Spleen (tissue), 11 donors: ENCODE results near the gene LSAMP. TPM values are rescaled to one million over a fixed set of nuclear protein-coding genes. Genes with fewer than 3 reads are reported as not detected.

Source experiments
- DNase-seq: peaks from one replicate; pipeline ENCODE4 v3.0.0-alpha.2; 2020
- H3K27ac ChIP-seq, 8 donors: fragments of 200-600 bp; sonication (generic) in 7 of 8; 1 replicate in 4 of 8; 2 replicates in 4 of 8; pipeline versions ENCODE4 v1.5.0 to v1.8.0; 2016 to 2021; ENCODE audit warnings: inconsistent platforms in 4 of 8, mild to moderate bottlenecking in 4 of 8, moderate library complexity in 1 of 8
- H3K27me3 ChIP-seq, 7 donors: fragments of 200-600 bp; sonication (generic) in 6 of 7; replicated peaks in 1 of 7; 1 replicate in 4 of 7; 2 replicates in 3 of 7; pipeline versions ENCODE4 v1.5.0 to v1.8.0; 2016 to 2021; ENCODE audit warnings: inconsistent platforms in 3 of 7, mild to moderate bottlenecking in 1 of 7
- H3K36me3 ChIP-seq, 6 donors: fragments of 200-600 bp; sonication (generic) in 5 of 6; 1 replicate in 4 of 6; 2 replicates in 2 of 6; pipeline versions ENCODE4 v1.5.0 to v1.8.0; 2016 to 2021; ENCODE audit warnings: inconsistent platforms in 2 of 6
- H3K4me1 ChIP-seq, 6 donors: fragments of 200-600 bp; sonication (generic) in 5 of 6; 1 replicate in 3 of 6; 2 replicates in 3 of 6; pipeline versions ENCODE4 v1.5.0 to v1.8.0; 2016 to 2021; ENCODE audit warnings: inconsistent platforms in 3 of 6
- H3K4me3 ChIP-seq, 8 donors: fragments of 200-600 bp; sonication (generic) in 7 of 8; 1 replicate in 4 of 8; 2 replicates in 4 of 8; pipeline versions ENCODE4 v1.5.0 to v1.8.0; 2016 to 2021; ENCODE audit warnings: inconsistent platforms in 4 of 8, mild to moderate bottlenecking in 4 of 8, moderate library complexity in 2 of 8
- H3K9me3 ChIP-seq, 8 donors: fragments of 200-600 bp; sonication (generic) in 7 of 8; 1 replicate in 4 of 8; 2 replicates in 4 of 8; pipeline versions ENCODE4 v1.5.0 to v1.8.0; 2016 to 2021; ENCODE audit warnings: inconsistent platforms in 4 of 8
- POLR2A ChIP-seq, 3 donors: fragments of 450-650 bp; IDR thresholded peaks; one replicate each; pipeline ENCODE4 v1.5.1; 2017; ENCODE audit warnings: antibody characterized with exemption in 3 of 3, mild to moderate bottlenecking in 1 of 3
- POLR2AphosphoS5 ChIP-seq, 3 donors: sonication (generic); formaldehyde crosslinking; IDR thresholded peaks; one replicate each; pipeline ENCODE4 v1.5.1; 2017; ENCODE audit warnings: antibody characterized with exemption in 3 of 3
- WGBS, 5 donors: extraction: QIAGEN DNeasy Blood & Tissue Kit in 3 of 5; methylation state at CpG; one replicate each; pipeline versions ENCODE4 v1.1.5 to v1.1.7; 2013 to 2018; 5-methylcytosine and 5-hydroxymethylcytosine counted together
- intact Hi-C: fragments of 100-400 bp; cut with DNase I; formaldehyde crosslinking; loops from one replicate; pipeline ENCODE4 v1.15.0; 2023; ENCODE audit warnings: low total_unique reads
- polyA plus RNA-seq, 3 donors: library from polyadenylated mRNA; stranded (reverse); fragments of 200-250 nt; gene quantifications; one replicate each; pipeline ENCODE4 v1.2.1, GENCODE V29; 2013
- total RNA-seq, 7 donors: library from RNA; depleted of rRNA in 3 of 7; stranded (reverse); fragments of >200 nt in 3 of 7; fragmentation: NEBNext Ultra II Directional in 4 of 7; extraction: Animal tissue kit (Norgen Biotek cat#: 25700) in 4 of 7; gene quantifications; one replicate each; pipeline versions ENCODE4 v1.1.0 to v1.2.1, GENCODE V29; 2016 to 2021
- TF ChIP-seq, protein P1 (sequence below), 11 experiments: fragments of 200-600 bp in 7 of 11; fragments of 450-650 bp in 4 of 11; sonication (generic) in 4 of 11; IDR thresholded peaks in 8 of 11; conservative IDR thresholded peaks in 3 of 11; 1 replicate in 7 of 11; 2 replicates in 4 of 11; pipeline versions ENCODE4 v1.4.0 to v1.8.0; 2016 to 2021; ENCODE audit warnings: antibody characterized with exemption in 11 of 11, inconsistent platforms in 4 of 11, mild to moderate bottlenecking in 1 of 11
- donor health status: healthy with polysubstance abuse.
- donor health status: DM: no; HTN: no; CAD: no; lungs with moderate emphysema.
- donor health status: DM: no; HTN: no; CAD: no.
- donor health status: Bipolar disorder and iron deficiency.
- donor health status: healthy.
- donor health status: DM: no; HTN: no; CAD: no.
- donor health status: DM: yes; HTN: yes; CAD: no.

The LSAMP gene
- total and polyA plus RNA-seq, 10 donors: 0.45 to 6.8 (median 1.3) TPM

DNA sequence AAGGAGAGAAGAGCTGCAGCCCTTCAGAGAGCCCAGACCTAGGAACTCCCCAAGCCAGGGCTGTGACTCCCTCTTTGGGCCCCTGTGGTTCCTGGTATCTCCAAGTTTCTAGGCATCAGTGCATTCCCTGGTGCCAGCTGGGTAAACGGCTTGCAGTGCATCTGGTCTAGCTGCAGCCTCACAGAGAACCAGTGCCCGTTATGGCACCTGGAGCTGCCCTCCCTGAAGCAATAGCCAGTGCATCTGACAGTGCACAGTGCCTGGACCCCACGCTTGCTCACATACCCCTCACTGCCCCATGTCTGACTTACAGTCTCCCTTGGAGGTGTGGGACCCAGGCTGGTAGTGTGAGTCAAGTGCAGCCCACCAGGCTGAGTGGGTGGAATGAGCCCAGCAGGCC lies 52.1 kb downstream of the LSAMP start:
- Histone ChIP-seq H3K9me3 (peaks cover 0 to 28% (median 8%) of the 10 kb centered on the region in 8 donors), H3K4me1 (no peaks in the 10 kb centered on the region), H3K27me3 (no peaks in the 10 kb centered on the region), H3K4me3 (no peak overlapping the region), H3K27ac (no peak overlapping the region), H3K36me3 (no peaks in the 10 kb centered on the region)
- 56 to 97% (median 80%) methylated on average over 2 to 3 of the region's 3 CpGs for WGBS, 5 donors
- TF ChIP-seq POLR2AphosphoS5 (IDR thresholded peaks at IDR 0.05) (no peak), POLR2A (IDR thresholded peaks at IDR 0.05) (no peak)
- TF ChIP-seq, protein P1, sequence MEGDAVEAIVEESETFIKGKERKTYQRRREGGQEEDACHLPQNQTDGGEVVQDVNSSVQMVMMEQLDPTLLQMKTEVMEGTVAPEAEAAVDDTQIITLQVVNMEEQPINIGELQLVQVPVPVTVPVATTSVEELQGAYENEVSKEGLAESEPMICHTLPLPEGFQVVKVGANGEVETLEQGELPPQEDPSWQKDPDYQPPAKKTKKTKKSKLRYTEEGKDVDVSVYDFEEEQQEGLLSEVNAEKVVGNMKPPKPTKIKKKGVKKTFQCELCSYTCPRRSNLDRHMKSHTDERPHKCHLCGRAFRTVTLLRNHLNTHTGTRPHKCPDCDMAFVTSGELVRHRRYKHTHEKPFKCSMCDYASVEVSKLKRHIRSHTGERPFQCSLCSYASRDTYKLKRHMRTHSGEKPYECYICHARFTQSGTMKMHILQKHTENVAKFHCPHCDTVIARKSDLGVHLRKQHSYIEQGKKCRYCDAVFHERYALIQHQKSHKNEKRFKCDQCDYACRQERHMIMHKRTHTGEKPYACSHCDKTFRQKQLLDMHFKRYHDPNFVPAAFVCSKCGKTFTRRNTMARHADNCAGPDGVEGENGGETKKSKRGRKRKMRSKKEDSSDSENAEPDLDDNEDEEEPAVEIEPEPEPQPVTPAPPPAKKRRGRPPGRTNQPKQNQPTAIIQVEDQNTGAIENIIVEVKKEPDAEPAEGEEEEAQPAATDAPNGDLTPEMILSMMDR (IDR thresholded peaks at IDR 0.05 in 8 of 11, conservative IDR thresholded peaks at IDR 0.05 in 3 of 11): no peak
- peak; percentile 60 for DNase-seq
- intact Hi-C loops: no loop called here

DNA sequence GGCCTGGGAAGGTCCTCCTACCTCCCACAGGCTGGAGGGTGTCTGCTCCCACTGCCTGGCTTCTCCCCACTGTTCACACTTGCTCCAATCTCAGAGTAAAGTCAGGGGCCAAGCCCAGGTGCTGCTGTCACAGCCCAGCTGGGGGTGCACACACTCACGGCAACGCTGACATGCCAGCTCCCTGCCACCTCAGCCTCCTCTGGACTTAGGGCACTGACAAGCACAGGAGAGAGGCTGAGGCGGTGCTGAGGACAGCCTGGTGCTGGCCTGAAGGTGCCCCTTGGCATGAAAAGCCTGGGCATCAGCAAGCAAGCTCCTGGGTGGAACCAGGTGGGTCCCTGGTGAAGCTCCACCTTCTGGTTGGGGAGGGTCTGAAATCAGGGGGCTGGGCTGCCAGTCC lies 53.0 kb downstream of the LSAMP start:
- intact Hi-C loops: no loop called here
- Histone ChIP-seq H3K27me3 (no peaks in the 10 kb centered on the region), H3K9me3 (peaks cover 0 to 28% (median 8%) of the 10 kb centered on the region in 8 donors), H3K4me3 (no peak overlapping the region), H3K27ac (no peak overlapping the region), H3K36me3 (no peaks in the 10 kb centered on the region), H3K4me1 (no peaks in the 10 kb centered on the region)
- TF ChIP-seq, protein P1 (IDR thresholded peaks at IDR 0.05 in 8 of 11, conservative IDR thresholded peaks at IDR 0.05 in 3 of 11): no peak
- no peak for TF ChIP-seq POLR2A (IDR thresholded peaks at IDR 0.05)
- TF ChIP-seq POLR2AphosphoS5 (IDR thresholded peaks at IDR 0.05): no peak
- no peak for DNase-seq
- WGBS, 5 donors: 85 to 100% (median 91%) methylated on average over 2 to 3 of the region's 3 CpGs

DNA sequence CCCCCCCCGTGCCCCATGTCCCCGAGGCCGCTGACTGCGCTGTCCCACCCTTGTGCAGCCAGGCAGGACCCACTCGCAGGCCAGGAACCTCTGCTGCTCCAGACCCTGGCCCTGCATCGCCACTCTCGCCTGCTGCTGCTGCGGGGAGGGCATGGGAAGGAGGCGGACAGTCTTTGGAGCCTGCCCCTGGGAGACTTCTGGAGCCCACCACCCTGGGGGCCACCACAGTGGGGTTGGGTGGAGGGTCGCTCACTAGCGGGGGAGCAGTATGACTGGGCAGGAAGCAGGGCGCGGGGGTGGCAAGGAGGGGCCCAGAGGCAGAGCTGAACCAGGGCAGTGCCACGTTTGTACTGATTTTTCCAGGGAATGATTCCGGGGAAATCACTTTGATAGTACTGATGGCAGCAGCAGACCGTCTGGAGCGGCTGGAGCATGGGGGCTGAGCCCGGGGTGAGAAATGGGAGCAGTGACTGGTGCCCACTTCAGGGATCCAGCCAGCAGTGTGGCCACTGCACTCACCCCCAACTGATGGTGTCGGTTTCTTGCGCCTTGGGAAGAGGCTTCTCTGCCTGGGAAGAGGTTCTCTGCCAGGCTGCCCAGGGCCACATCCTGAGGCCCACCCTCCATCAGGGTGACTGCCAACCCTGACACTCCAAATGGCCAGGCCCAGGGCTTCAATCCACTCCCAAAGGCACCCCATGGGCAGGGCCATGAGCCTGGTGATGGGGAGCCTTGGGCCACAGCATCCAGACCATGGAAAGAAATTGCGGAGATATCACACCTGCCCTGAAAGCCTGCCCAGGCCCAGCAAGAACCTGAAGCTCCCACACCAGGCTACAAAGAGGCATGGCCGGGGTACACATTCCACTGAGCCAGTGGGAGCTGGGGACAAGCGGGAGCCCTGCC lies 53.7 kb downstream of the LSAMP start:
- DNase-seq: peak; percentile 63
- H3K27ac ChIP-seq: no peak overlapping the region

DNA sequence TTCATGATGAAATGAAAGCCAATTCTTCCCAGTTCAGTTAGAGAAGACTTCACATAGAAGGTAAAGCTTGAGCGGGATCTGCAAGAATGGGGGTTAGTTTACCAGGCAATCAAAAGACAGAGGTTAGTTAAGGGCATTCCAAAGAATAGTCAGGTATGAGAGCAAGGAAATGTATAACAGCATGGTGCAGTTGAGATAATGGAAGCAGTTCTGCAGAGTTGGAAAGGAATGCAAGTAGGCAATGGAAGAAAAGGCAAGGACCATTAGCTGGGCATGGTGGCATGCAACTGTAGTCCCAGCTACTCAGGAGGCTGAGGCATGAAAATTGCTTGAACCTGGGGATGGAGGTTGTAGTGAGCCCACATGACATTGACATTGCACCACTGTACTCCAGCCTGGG lies 55.0 kb downstream of the LSAMP start:
- Histone ChIP-seq H3K27me3 (no peaks in the 10 kb centered on the region), H3K4me1 (no peaks in the 10 kb centered on the region), H3K27ac (no peak overlapping the region), H3K9me3 (peaks cover 0 to 28% (median 8%) of the 10 kb centered on the region in 8 donors), H3K36me3 (no peaks in the 10 kb centered on the region), H3K4me3 (no peak overlapping the region)
- TF ChIP-seq, protein P1 (IDR thresholded peaks at IDR 0.05 in 8 of 11, conservative IDR thresholded peaks at IDR 0.05 in 3 of 11): no peak
- TF ChIP-seq POLR2A (IDR thresholded peaks at IDR 0.05) (no peak), POLR2AphosphoS5 (IDR thresholded peaks at IDR 0.05) (no peak)
- DNase-seq: no peak
- WGBS, 5 donors: 87 to 97% (median 93%) methylated on average over 1 of the region's 1 CpG
- intact Hi-C loops: no loop called here

More for the DNA sequence above, 53.7 kb downstream of the LSAMP start:
- 89 to 92% (median 91%) methylated on average over 15 to 23 of the region's 23 CpGs for WGBS, 5 donors
- TF ChIP-seq POLR2A (IDR thresholded peaks at IDR 0.05) (no peak), POLR2AphosphoS5 (IDR thresholded peaks at IDR 0.05) (no peak)
- TF ChIP-seq, protein P1 (IDR thresholded peaks at IDR 0.05 in 8 of 11, conservative IDR thresholded peaks at IDR 0.05 in 3 of 11): no peak
- Histone ChIP-seq H3K36me3 (no peaks in the 10 kb centered on the region), H3K4me1 (no peaks in the 10 kb centered on the region), H3K4me3 (no peak overlapping the region), H3K9me3 (peaks cover 0 to 28% (median 8%) of the 10 kb centered on the region in 8 donors), H3K27me3 (no peaks in the 10 kb centered on the region)
- intact Hi-C loops: no loop called here
